Measurements from ENCODE around the gene PPIL1.

DNA sequence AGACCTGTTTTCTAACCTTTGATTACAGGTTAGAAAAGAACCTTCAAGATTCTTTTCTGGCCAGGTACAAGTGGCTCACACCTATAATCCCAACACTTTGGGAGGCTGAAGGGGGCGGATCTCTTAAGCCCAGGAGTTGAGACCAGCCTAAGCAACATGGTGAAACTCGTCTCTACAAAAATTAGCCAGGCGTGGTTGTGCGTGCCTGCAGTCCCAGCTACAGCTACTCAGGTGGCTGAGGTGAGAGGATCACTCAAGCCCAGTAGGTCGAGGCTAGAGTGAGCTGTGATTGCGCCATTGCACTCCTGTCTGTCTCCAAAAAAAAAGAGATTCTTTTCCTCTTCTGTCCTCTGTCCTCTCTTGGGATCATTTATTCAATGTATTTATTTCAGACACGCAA, 14.5 kb downstream of the PPIL1 start:
- TF ChIP-seq, protein P1, sequence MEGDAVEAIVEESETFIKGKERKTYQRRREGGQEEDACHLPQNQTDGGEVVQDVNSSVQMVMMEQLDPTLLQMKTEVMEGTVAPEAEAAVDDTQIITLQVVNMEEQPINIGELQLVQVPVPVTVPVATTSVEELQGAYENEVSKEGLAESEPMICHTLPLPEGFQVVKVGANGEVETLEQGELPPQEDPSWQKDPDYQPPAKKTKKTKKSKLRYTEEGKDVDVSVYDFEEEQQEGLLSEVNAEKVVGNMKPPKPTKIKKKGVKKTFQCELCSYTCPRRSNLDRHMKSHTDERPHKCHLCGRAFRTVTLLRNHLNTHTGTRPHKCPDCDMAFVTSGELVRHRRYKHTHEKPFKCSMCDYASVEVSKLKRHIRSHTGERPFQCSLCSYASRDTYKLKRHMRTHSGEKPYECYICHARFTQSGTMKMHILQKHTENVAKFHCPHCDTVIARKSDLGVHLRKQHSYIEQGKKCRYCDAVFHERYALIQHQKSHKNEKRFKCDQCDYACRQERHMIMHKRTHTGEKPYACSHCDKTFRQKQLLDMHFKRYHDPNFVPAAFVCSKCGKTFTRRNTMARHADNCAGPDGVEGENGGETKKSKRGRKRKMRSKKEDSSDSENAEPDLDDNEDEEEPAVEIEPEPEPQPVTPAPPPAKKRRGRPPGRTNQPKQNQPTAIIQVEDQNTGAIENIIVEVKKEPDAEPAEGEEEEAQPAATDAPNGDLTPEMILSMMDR (IDR thresholded peaks at IDR 0.05): no peak
- no peak for TF ChIP-seq CBFB (CRISPR knock-in tag; IDR thresholded peaks at IDR 0.05; ENCODE audit: low read depth)
